ENCODE results near the gene RBMX. TPM values are rescaled to one million over a fixed set of nuclear protein-coding genes. Genes with fewer than 3 reads are reported as not detected.
A peak's percentile ranks its signal among the peaks of the same experiment; 100 is the strongest.

RBMX gene
- total and polyA plus RNA-seq, 2 of the 13 experiments (the other 11 are each of a cell fraction or from before 2014, with no cell fraction given), result 114 to 254 TPM

DNA sequence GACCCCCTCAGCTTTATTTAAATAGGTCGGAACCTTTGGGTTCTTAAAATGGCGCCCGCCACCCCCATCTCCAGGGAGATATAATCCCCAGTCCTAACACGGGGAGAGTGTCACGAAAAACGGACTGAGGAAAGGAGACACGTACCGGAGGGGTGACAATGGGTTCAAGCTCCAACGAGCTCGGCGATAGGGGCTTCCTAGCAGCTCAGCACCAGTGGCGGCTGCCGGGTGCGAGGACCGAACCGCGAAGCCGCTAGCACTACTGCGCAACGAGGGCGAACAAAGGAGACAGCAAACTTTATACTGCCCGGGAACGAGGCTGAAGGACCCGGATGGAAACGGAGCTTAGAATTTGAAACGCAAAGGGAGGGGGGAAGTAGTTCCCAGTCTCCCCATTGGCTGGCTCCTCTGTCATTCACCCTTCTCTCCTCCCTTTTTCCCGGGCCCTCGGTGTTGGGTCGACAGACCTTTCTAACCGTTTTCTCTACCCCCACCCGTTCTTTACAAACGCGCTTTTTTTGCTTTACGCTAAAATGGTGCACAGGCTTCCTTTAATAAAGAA is at the start of gene RBMX (continued):
- TF ChIP-seq DR1 (CRISPR knock-in tag; IDR thresholded peaks at IDR 0.05) (peak; percentile 82), FOXK1 (CRISPR knock-in tag; IDR thresholded peaks at IDR 0.05; ENCODE audit: borderline replicate concordance, low read depth) (no peak), CHD4 (IDR thresholded peaks at IDR 0.05; ENCODE audit: borderline replicate concordance, low read length) (no peak), ZNF232 (CRISPR knock-in tag; IDR thresholded peaks at IDR 0.05; ENCODE audit: borderline replicate concordance) (no peak), MED13 (CRISPR knock-in tag; IDR thresholded peaks at IDR 0.05) (no peak), HOXD1 (CRISPR knock-in tag; IDR thresholded peaks at IDR 0.05) (no peak), SMAD3 (CRISPR knock-in tag; IDR thresholded peaks at IDR 0.05) (no peak), FOSL2 (CRISPR knock-in tag; IDR thresholded peaks at IDR 0.05) (no peak), TBL1XR1 (IDR thresholded peaks at IDR 0.05; ENCODE audit: borderline replicate concordance, low read length, partially characterized antibody) (no peak), ZFP1 (CRISPR knock-in tag; IDR thresholded peaks at IDR 0.05) (no peak), NKX3-1 (CRISPR knock-in tag; IDR thresholded peaks at IDR 0.05) (0 out of 2 replicates have a peak, but pooled peaks have one; percentile 46), ZFX (CRISPR knock-in tag; IDR thresholded peaks at IDR 0.05; ENCODE audit: low read depth) (peak; percentile 17; the same call in 1 of the 2 replicates), ZFP82 (CRISPR knock-in tag; IDR thresholded peaks at IDR 0.05; ENCODE audit: borderline replicate concordance) (0 out of 2 replicates have a peak, but pooled peaks have one; percentile 37), SCMH1 (CRISPR knock-in tag; IDR thresholded peaks at IDR 0.05; ENCODE audit: borderline replicate concordance) (no peak), BCL6 (CRISPR knock-in tag; IDR thresholded peaks at IDR 0.05) (no peak), PAF1 (CRISPR knock-in tag; IDR thresholded peaks at IDR 0.05) (no peak), ARNT (IDR thresholded peaks at IDR 0.05) (no peak), FOXJ3 (CRISPR knock-in tag; IDR thresholded peaks at IDR 0.05; ENCODE audit: borderline replicate concordance) (no peak)
- TF ChIP-seq, protein P1, sequence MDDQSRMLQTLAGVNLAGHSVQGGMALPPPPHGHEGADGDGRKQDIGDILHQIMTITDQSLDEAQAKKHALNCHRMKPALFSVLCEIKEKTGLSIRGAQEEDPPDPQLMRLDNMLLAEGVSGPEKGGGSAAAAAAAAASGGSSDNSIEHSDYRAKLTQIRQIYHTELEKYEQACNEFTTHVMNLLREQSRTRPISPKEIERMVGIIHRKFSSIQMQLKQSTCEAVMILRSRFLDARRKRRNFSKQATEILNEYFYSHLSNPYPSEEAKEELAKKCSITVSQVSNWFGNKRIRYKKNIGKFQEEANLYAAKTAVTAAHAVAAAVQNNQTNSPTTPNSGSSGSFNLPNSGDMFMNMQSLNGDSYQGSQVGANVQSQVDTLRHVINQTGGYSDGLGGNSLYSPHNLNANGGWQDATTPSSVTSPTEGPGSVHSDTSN (CRISPR knock-in tag; IDR thresholded peaks at IDR 0.05; ENCODE audit: borderline replicate concordance), result peak; percentile 86; the same call in 1 of the 2 replicates
- TF ChIP-seq, protein P2, sequence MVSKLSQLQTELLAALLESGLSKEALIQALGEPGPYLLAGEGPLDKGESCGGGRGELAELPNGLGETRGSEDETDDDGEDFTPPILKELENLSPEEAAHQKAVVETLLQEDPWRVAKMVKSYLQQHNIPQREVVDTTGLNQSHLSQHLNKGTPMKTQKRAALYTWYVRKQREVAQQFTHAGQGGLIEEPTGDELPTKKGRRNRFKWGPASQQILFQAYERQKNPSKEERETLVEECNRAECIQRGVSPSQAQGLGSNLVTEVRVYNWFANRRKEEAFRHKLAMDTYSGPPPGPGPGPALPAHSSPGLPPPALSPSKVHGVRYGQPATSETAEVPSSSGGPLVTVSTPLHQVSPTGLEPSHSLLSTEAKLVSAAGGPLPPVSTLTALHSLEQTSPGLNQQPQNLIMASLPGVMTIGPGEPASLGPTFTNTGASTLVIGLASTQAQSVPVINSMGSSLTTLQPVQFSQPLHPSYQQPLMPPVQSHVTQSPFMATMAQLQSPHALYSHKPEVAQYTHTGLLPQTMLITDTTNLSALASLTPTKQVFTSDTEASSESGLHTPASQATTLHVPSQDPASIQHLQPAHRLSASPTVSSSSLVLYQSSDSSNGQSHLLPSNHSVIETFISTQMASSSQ (IDR thresholded peaks at IDR 0.05; ENCODE audit: low read depth), result no peak
- TF ChIP-seq, protein P2 (CRISPR knock-in tag; IDR thresholded peaks at IDR 0.05; ENCODE audit: borderline replicate concordance), result no peak
- TF ChIP-seq, protein P3, sequence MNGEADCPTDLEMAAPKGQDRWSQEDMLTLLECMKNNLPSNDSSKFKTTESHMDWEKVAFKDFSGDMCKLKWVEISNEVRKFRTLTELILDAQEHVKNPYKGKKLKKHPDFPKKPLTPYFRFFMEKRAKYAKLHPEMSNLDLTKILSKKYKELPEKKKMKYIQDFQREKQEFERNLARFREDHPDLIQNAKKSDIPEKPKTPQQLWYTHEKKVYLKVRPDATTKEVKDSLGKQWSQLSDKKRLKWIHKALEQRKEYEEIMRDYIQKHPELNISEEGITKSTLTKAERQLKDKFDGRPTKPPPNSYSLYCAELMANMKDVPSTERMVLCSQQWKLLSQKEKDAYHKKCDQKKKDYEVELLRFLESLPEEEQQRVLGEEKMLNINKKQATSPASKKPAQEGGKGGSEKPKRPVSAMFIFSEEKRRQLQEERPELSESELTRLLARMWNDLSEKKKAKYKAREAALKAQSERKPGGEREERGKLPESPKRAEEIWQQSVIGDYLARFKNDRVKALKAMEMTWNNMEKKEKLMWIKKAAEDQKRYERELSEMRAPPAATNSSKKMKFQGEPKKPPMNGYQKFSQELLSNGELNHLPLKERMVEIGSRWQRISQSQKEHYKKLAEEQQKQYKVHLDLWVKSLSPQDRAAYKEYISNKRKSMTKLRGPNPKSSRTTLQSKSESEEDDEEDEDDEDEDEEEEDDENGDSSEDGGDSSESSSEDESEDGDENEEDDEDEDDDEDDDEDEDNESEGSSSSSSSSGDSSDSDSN (CRISPR knock-in tag; IDR thresholded peaks at IDR 0.05), result no peak
- TF ChIP-seq, protein P4, sequence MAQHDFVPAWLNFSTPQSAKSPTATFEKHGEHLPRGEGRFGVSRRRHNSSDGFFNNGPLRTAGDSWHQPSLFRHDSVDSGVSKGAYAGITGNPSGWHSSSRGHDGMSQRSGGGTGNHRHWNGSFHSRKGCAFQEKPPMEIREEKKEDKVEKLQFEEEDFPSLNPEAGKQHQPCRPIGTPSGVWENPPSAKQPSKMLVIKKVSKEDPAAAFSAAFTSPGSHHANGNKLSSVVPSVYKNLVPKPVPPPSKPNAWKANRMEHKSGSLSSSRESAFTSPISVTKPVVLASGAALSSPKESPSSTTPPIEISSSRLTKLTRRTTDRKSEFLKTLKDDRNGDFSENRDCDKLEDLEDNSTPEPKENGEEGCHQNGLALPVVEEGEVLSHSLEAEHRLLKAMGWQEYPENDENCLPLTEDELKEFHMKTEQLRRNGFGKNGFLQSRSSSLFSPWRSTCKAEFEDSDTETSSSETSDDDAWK (CRISPR knock-in tag; IDR thresholded peaks at IDR 0.05), result no peak

Data from HepG2 (cell line).